Limb (tissue), 2 donors: ENCODE data around the gene TRABD.

ENCODE experiments used
- DNase-seq, 2 donors: peaks; one replicate each; pipeline ENCODE4 v3.0.0-alpha.2; 2016; ENCODE audit errors: extremely low spot score in 2 of 2

TRABD gene

GRCh38 chr22:50217543-50218152 lies 31.9 kb downstream of the TRABD start:
- peak in 1 of 2 donors; percentile 31 for DNase-seq

GRCh38 chr22:50218153-50218995 lies 32.7 kb downstream of the TRABD start:
- peak in 1 of 2 donors; percentile 39 for DNase-seq

- peak in 1 of 2 donors; percentile 87 for DNase-seq
Measured at GRCh38 chr22:50218996-50219727, 33.4 kb downstream of the TRABD start.

- DNase-seq, result no peak
Measured at GRCh38 chr22:50219800-50220602, 34.3 kb downstream of the TRABD start.

GRCh38 chr22:50220603-50221409 lies 35.1 kb downstream of the TRABD start:
- peak in 1 of 2 donors; percentile 20 for DNase-seq

- peak in 1 of 2 donors; percentile 23 for DNase-seq
Measured at GRCh38 chr22:50221410-50222300, 35.9 kb downstream of the TRABD start.

- DNase-seq, result no peak
Measured at GRCh38 chr22:50222508-50222907, 36.8 kb downstream of the TRABD start.

GRCh38 chr22:50224071-50224470 lies 38.4 kb downstream of the TRABD start:
- peak in 1 of 2 donors; percentile 12 for DNase-seq

GRCh38 chr22:50225200-50225969 lies 39.7 kb downstream of the TRABD start:
- DNase-seq, result peak in 1 of 2 donors; percentile 29

GRCh38 chr22:50226063-50226874 lies 40.6 kb downstream of the TRABD start:
- peak in 1 of 2 donors; percentile 25 for DNase-seq

- DNase-seq, result no peak
Measured at GRCh38 chr22:50226875-50227165, 41.1 kb downstream of the TRABD start.

- peak in 1 of 2 donors; percentile 21 for DNase-seq
Measured at GRCh38 chr22:50227579-50228215, 42.0 kb downstream of the TRABD start.

- no peak for DNase-seq
Measured at GRCh38 chr22:50228366-50228765, 42.7 kb downstream of the TRABD start.

GRCh38 chr22:50229370-50229769 lies 43.7 kb downstream of the TRABD start:
- no peak for DNase-seq

GRCh38 chr22:50232481-50233151 lies 46.9 kb downstream of the TRABD start:
- DNase-seq, result no peak

GRCh38 chr22:50233223-50233622 lies 47.5 kb downstream of the TRABD start:
- no peak for DNase-seq
